Mesendoderm (in vitro differentiated cells): Measurements from ENCODE around the gene ADAMTS17.

Source experiments
- DNase-seq: peaks from one replicate; pipeline ENCODE4 v3.0.0; 2013
- H2AK5ac ChIP-seq: 2 replicates; pipeline ENCODE4 v1.6.1; 2013; ENCODE audit warnings: low read length, inconsistent platforms
- H2BK120ac ChIP-seq: 2 replicates; pipeline ENCODE4 v1.6.1; 2013; ENCODE audit warnings: low read depth, mild to moderate bottlenecking, low read length, moderate library complexity, mixed read lengths
- H2BK15ac ChIP-seq: replicated peaks from 2 replicates; pipeline ENCODE4 v1.6.1; 2013; ENCODE audit warnings: low read depth, mild to moderate bottlenecking, moderate library complexity
- H2BK5ac ChIP-seq: 2 replicates; pipeline ENCODE4 v1.6.1; 2013; ENCODE audit warnings: low read length, inconsistent platforms
- H3K18ac ChIP-seq: 2 replicates; pipeline ENCODE4 v1.6.1; 2013; ENCODE audit warnings: mild to moderate bottlenecking, low read length, mixed read lengths
- H3K23ac ChIP-seq: one replicate; pipeline ENCODE4 v1.6.1; 2013; ENCODE audit warnings: low read length
- H3K27ac ChIP-seq: 2 replicates; pipeline ENCODE4 v1.5.1; 2013; ENCODE audit warnings: low read depth, mild to moderate bottlenecking, inconsistent platforms, low read length, moderate library complexity
- H3K27me3 ChIP-seq: 2 replicates; pipeline ENCODE4 v1.6.1; 2013; ENCODE audit warnings: low read length, control low read depth, mild to moderate bottlenecking, inconsistent platforms; ENCODE audit not compliant: insufficient read depth, poor library complexity
- H3K36me3 ChIP-seq: 2 replicates; pipeline ENCODE4 v1.6.1; 2013; ENCODE audit warnings: low read length, inconsistent platforms; ENCODE audit not compliant: control insufficient read depth, insufficient read depth
- H3K4ac ChIP-seq: one replicate; pipeline ENCODE4 v1.6.1; 2013; ENCODE audit warnings: low read depth, mild to moderate bottlenecking, low read length, moderate library complexity
- H3K4me1 ChIP-seq: 2 replicates; pipeline ENCODE4 v1.6.1; 2013; ENCODE audit warnings: low read depth, low read length, inconsistent platforms; ENCODE audit not compliant: control insufficient read depth
- H3K4me2 ChIP-seq: 2 replicates; pipeline ENCODE4 v1.6.1; 2013; ENCODE audit warnings: low read length
- H3K4me3 ChIP-seq: 2 replicates; pipeline ENCODE4 v1.5.1; 2013; ENCODE audit warnings: mild to moderate bottlenecking, low read length
- H3K56ac ChIP-seq: one replicate; pipeline ENCODE4 v1.6.1; 2013; ENCODE audit warnings: low read length
- H3K79me1 ChIP-seq: 2 replicates; pipeline ENCODE4 v1.6.1; 2013; ENCODE audit warnings: low read length, inconsistent platforms
- H3K79me2 ChIP-seq: 2 replicates; pipeline ENCODE4 v1.6.1; 2013; ENCODE audit warnings: mild to moderate bottlenecking, low read length; ENCODE audit not compliant: control insufficient read depth, insufficient read depth
- H3K9ac ChIP-seq: 2 replicates; pipeline ENCODE4 v1.6.1; 2013; ENCODE audit warnings: low read length, inconsistent platforms
- H4K5ac ChIP-seq: one replicate; pipeline ENCODE4 v1.6.1; 2013; ENCODE audit warnings: low read length
- H4K8ac ChIP-seq: one replicate; pipeline ENCODE4 v1.6.1; 2013; ENCODE audit warnings: low read depth, mild to moderate bottlenecking, control low read depth, low read length, moderate library complexity
- WGBS: extraction: QIAGEN DNeasy Blood & Tissue Kit; methylation state at CpG from one replicate; pipeline ENCODE4 v1.1.7; 2013; ENCODE audit warnings: low lambda C conversion rate, missing lambda C conversion rate; ENCODE audit not compliant: insufficient coverage; ENCODE audit errors: extremely low coverage; 5-methylcytosine and 5-hydroxymethylcytosine counted together

ADAMTS17 gene

GRCh38 chr15:100140527-100141308 is 201.1 kb downstream of the ADAMTS17 start:
- Histone ChIP-seq H2BK120ac (no peak overlapping the region), H2BK5ac (no peak overlapping the region), H3K9ac (no peak overlapping the region), H3K36me3 (no peaks in the 10 kb centered on the region), H3K4me3 (no peak overlapping the region), H3K27me3 (no peaks in the 10 kb centered on the region), H2BK15ac (no peak overlapping the region), H4K8ac (no peak overlapping the region), H3K4ac (no peak overlapping the region), H3K79me1 (no peaks in the 10 kb centered on the region), H3K79me2 (no peaks in the 10 kb centered on the region), H2AK5ac (no peak overlapping the region), H3K56ac (no peak overlapping the region), H3K18ac (no peak overlapping the region), H3K4me2 (no peak overlapping the region), H3K27ac (no peak overlapping the region), H4K5ac (no peak overlapping the region), H3K23ac (no peak overlapping the region), H3K4me1 (no peaks in the 10 kb centered on the region)
- no peak for DNase-seq
- no CpG with 5 or more reads among the region's 25 CpGs for WGBS

- Histone ChIP-seq H3K27me3 (no peaks in the 10 kb centered on the region), H3K4me1 (no peaks in the 10 kb centered on the region), H2AK5ac (no peak overlapping the region), H2BK120ac (no peak overlapping the region), H3K9ac (no peak overlapping the region), H2BK5ac (no peak overlapping the region), H3K4me3 (no peak overlapping the region), H3K79me1 (no peaks in the 10 kb centered on the region), H4K5ac (no peak overlapping the region), H3K36me3 (no peaks in the 10 kb centered on the region), H2BK15ac (no peak overlapping the region), H3K18ac (no peak overlapping the region), H3K79me2 (no peaks in the 10 kb centered on the region), H3K4me2 (no peak overlapping the region), H3K23ac (no peak overlapping the region), H4K8ac (no peak overlapping the region), H3K56ac (no peak overlapping the region), H3K27ac (no peak overlapping the region), H3K4ac (no peak overlapping the region)
- WGBS, result no CpG with 5 or more reads among the region's 5 CpGs
- DNase-seq, result no peak
Measured at GRCh38 chr15:100134586-100134985, 207.2 kb downstream of the ADAMTS17 start.

- Histone ChIP-seq H3K23ac (no peak overlapping the region), H3K36me3 (no peaks in the 10 kb centered on the region), H3K79me1 (no peaks in the 10 kb centered on the region), H2AK5ac (no peak overlapping the region), H3K4me1 (no peaks in the 10 kb centered on the region), H4K8ac (no peak overlapping the region), H3K79me2 (no peaks in the 10 kb centered on the region), H3K4me2 (no peak overlapping the region), H3K56ac (no peak overlapping the region), H3K18ac (no peak overlapping the region), H2BK5ac (no peak overlapping the region), H3K4ac (no peak overlapping the region), H3K27ac (no peak overlapping the region), H2BK120ac (no peak overlapping the region), H2BK15ac (no peak overlapping the region), H3K27me3 (no peaks in the 10 kb centered on the region), H3K9ac (no peak overlapping the region), H3K4me3 (no peak overlapping the region), H4K5ac (no peak overlapping the region)
- no CpG with 5 or more reads among the region's 7 CpGs for WGBS
- no peak for DNase-seq
Measured at GRCh38 chr15:100134089-100134583, 207.6 kb downstream of the ADAMTS17 start.

- DNase-seq, result peak; percentile 28
- Histone ChIP-seq H3K56ac (no peak overlapping the region), H3K23ac (no peak overlapping the region), H3K27ac (no peak overlapping the region), H2BK5ac (no peak overlapping the region), H4K8ac (no peak overlapping the region), H3K4ac (no peak overlapping the region), H4K5ac (no peak overlapping the region), H2AK5ac (no peak overlapping the region), H3K27me3 (no peaks in the 10 kb centered on the region), H2BK15ac (no peak overlapping the region), H3K9ac (no peak overlapping the region), H2BK120ac (no peak overlapping the region), H3K79me1 (no peaks in the 10 kb centered on the region), H3K4me2 (no peak overlapping the region), H3K4me3 (no peak overlapping the region), H3K4me1 (no peaks in the 10 kb centered on the region), H3K36me3 (no peaks in the 10 kb centered on the region), H3K18ac (no peak overlapping the region), H3K79me2 (no peaks in the 10 kb centered on the region)
- WGBS, result no CpG with 5 or more reads among the region's 3 CpGs
Measured at GRCh38 chr15:100133001-100133400, 208.8 kb downstream of the ADAMTS17 start.

- no peak overlapping the region for H2BK120ac ChIP-seq
- H3K27ac ChIP-seq, result no peak overlapping the region
- H2BK5ac ChIP-seq, result no peak overlapping the region
- no peak overlapping the region for H2BK15ac ChIP-seq
- no peaks in the 10 kb centered on the region for H3K4me1 ChIP-seq
- no peaks in the 10 kb centered on the region for H3K36me3 ChIP-seq
- H3K9ac ChIP-seq, result no peak overlapping the region
- H3K27me3 ChIP-seq, result no peaks in the 10 kb centered on the region
- WGBS, result no CpG with 5 or more reads among the region's 10 CpGs
- H3K79me2 ChIP-seq, result no peaks in the 10 kb centered on the region
- no peak overlapping the region for H3K56ac ChIP-seq
- H3K18ac ChIP-seq, result no peak overlapping the region
- no peaks in the 10 kb centered on the region for H3K79me1 ChIP-seq
- H3K23ac ChIP-seq, result no peak overlapping the region
- H3K4me2 ChIP-seq, result no peak overlapping the region
- H3K4me3 ChIP-seq, result no peak overlapping the region
- no peak overlapping the region for H2AK5ac ChIP-seq
- no peak overlapping the region for H3K4ac ChIP-seq
- DNase-seq, result no peak
- H4K8ac ChIP-seq, result no peak overlapping the region
- H4K5ac ChIP-seq, result no peak overlapping the region
Measured at GRCh38 chr15:100132309-100132708, 209.5 kb downstream of the ADAMTS17 start.
